GM13976 (cell line): Measurements from ENCODE around the gene SELENOS.

Source experiments
- DNase-seq: peaks from one replicate; pipeline ENCODE4 v3.0.0; 2012; ENCODE audit warnings: low spot score
- CTCF ChIP-seq: IDR thresholded peaks from 2 replicates; pipeline ENCODE4 v1.5.1; 2012; ENCODE audit warnings: borderline replicate concordance, mild to moderate bottlenecking; ENCODE audit not compliant: insufficient read depth; ENCODE audit errors: extremely low read depth, missing control alignments, control extremely low read depth
- in situ Hi-C: fragments of 300-500 bp; cut with MboI; formaldehyde crosslinking; loops from one replicate; pipeline ENCODE4 v1.12.0; 2022; ENCODE audit warnings: low sequenced_read_pairs, mixed read lengths, inconsistent platforms; ENCODE audit not compliant: unreplicated experiment

The SELENOS gene

GRCh38 chr15:101317336-101317872 is 40.1 kb upstream of the SELENOS start:
- in situ Hi-C loops = no loop called here
- no peak for DNase-seq
- TF ChIP-seq CTCF = no peak

- no peak for DNase-seq
- TF ChIP-seq CTCF = no peak
- in situ Hi-C loops = no loop called here
These were observed 39.2 kb upstream of the SELENOS start for GRCh38 chr15:101316529-101316928.

- TF ChIP-seq CTCF = no peak
- in situ Hi-C loops = no loop called here
These were observed 38.5 kb upstream of the SELENOS start for GRCh38 chr15:101315736-101316135.

GRCh38 chr15:101314336-101315125 is 37.2 kb upstream of the SELENOS start:
- in situ Hi-C loops = no loop called here
- no peak for TF ChIP-seq CTCF

More at GRCh38 chr15:101315736-101316135, 38.5 kb upstream of the SELENOS start:
- DNase-seq = no peak

GRCh38 chr15:101313041-101313761 is 35.9 kb upstream of the SELENOS start:
- TF ChIP-seq CTCF = no peak
- in situ Hi-C loops = no loop called here
- DNase-seq = no peak

More at GRCh38 chr15:101314336-101315125, 37.2 kb upstream of the SELENOS start:
- DNase-seq = no peak

- in situ Hi-C loops = no loop called here
- no peak for TF ChIP-seq CTCF
- DNase-seq = no peak
These were observed 33.2 kb upstream of the SELENOS start for GRCh38 chr15:101310508-101310907.
